GM21360 (cell line): ENCODE measurements around the gene CD247.

Source experiments
- ATAC-seq: cut with Tn5 transposase; IDR thresholded peaks from one replicate; pipeline ENCODE4 v1.9.1; 2021; ENCODE audit warnings: mild to moderate bottlenecking, moderate library complexity; ENCODE audit not compliant: unreplicated experiment

The CD247 gene

DNA sequence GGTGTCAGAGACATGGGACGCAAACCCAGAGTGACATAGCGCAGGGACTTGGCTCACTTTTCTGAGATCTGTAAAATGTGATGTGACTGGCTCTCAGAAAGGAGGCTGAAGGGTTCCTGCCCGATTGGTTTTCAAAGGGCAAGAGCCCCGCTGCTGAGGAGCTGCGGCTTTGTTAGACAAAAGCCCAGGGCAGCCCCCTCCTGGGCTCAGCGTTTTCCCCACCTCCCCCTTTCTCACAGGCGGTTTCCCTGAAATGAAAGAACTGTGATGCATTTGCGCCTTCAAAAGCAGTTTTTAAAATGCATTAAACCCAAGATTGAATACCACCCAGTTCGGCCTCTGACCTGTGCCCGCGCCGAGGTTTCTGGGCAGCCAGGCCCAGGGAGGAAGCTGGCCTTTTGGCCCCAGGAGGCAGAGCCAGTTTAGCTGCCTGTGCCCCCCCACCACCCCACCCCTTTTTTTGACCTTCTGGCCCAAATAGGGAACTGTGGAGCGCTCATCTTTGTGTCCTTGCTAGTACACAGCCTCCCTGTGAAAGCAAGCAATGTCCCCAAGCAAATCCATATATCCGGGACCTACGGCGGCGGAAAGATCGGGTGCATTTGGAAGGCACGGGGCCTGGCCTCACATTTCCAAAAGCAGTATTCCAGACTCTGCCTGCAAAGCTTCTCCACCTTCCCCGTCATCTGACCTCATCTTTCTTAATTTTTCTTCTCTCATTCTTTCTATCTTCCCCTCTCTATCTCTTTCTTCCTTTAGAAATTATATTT, 28.6 kb downstream of the CD247 start:
- ATAC-seq, result no peak

DNA sequence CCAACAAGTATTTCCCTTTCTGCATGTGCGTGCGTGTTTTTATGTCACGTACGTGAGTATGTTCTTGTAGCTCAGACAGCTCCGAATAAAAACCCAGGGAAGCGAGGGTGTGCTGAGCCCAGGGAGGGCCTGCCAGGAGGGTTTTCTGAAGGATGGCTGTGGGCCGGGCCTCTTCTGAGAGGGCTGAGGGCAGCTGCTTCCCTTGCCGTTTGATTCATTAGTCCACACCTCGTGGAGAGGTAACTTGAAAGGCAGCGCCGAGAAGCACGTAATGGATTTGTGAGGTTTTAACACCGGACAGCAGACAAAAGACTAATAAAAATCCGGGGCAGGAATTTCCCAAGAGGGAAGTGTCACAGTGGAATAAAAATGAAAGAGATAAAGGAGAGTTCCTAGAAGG, 29.5 kb downstream of the CD247 start:
- no peak for ATAC-seq

DNA sequence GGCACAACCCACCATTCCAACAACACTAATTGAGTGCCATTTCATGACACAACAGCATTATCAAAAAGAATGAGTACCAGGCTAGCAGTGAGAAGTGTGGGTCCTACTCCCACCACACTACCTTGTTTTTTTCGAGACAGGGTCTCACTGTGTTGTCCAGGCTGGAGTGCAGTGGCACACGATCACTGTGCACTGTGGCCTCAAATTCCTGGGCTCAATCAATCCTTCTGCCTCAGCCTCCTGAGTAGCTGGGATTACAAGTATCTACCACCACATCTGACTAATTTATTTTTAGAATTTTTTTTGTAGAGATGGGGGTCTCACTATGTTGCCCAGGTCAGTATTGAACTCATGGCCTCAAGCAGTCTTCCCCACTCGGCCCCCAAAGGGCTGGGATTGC, 30.7 kb downstream of the CD247 start:
- no peak for ATAC-seq

DNA sequence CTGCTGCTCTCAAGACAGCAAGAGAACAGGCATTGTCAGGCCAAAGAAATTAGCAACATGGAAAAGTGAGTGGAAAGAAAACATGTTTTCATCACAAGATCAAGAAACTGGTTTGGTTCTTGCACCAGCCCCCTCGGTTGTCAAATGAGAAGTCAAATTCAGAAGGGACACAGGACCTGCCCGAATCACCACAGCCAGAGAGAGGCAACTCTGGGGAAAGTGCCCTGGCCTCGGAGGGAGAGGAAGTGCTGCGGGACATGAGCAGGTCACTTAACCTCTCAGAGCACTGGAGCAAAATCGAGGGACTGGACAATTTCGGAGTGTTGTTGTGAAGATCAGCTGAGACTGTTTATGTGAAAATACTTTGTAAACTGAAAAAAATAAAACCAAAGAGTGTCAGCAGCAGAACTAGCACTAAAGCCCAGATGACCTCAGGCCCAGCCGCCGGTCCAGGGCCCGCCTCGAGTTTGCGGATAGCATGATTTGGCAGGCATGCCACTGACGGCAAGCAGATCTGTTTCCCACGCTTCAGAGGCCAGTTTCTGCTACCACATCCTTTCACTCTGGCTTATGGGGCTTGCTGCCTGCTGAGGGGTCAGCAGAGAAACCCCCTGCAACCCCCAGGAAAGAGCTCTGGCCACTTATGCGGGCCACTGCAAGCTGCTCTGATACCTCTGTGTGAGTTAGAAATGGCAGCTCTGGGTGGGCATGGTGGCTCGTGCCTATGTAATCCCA, 32.1 kb downstream of the CD247 start:
- no peak for ATAC-seq

DNA sequence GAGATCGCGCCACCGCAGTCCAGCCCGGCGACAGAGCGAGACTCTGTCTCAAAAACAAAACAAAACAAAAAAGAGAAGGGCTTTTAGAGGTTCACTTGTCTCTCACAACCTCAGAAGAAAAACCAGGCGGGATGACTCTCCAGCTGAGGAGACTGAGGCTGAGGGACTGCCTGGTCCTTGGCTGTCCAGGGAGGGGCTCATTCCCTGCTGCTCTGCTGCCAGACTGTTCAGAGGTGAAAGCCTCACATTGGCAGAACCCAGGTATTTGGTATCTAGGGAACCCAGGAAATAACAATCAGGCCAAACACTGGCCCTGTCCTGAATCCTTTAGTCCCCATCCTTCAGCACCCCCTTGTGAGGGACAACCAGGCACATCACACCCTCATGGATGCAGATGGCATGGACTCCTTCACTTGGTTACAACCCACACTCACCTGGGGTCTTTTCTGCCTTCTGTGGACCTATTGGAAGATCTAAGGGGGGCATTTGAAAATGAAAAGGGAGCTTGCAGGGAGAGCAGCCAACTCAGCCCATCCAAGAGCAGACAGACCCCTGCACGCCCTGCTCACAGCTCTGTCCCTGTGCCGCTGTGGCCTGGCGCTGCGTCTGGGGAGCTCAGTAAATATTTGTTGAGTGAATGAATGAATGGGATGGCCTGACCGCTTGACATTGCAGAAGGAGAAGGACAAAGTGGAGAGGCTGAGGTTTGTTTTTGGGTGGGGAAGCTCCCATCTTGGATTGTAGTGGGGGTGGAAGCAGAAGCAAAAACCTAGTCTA, 33.4 kb downstream of the CD247 start:
- no peak for ATAC-seq

DNA sequence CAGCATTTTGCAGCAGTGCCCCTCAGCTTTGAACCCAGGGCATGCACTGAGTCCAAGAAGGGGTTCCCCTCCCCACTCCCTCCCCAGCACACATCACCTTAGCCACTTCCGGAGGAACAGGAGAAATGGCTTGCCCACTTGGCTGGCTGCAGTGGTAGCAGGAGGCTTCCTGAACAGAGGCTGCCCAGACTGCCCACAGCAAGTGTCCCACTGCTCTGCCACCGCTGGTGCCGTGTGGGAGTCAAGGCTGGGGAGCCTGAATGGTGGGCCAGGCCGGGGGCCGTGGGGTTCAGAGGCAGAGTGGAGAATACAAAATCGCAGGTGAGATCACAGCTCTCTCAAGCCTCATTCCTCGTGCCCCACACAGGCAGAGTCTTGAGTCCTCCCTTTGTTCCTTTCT, 34.5 kb downstream of the CD247 start:
- ATAC-seq, result no peak

DNA sequence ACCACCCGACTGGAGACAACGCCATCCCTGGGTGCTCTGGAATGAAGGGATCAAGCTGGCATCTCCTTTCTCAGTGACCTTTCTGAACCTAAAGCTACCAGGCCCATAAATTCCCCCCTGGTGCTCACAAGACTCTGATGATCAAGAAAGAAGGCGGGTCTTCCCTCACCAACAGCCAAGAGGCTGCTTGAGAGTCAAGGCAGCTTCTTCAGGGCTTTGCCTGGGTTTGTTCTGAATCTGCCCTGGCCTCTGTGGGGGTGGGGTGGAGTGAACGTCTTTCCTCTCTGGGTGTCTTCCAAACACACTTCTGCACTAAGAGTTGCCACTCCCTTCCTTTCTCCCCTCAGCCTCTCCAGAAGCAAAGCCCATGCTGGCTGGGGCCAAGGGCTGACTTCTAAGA, 36.1 kb downstream of the CD247 start:
- ATAC-seq, result no peak

DNA sequence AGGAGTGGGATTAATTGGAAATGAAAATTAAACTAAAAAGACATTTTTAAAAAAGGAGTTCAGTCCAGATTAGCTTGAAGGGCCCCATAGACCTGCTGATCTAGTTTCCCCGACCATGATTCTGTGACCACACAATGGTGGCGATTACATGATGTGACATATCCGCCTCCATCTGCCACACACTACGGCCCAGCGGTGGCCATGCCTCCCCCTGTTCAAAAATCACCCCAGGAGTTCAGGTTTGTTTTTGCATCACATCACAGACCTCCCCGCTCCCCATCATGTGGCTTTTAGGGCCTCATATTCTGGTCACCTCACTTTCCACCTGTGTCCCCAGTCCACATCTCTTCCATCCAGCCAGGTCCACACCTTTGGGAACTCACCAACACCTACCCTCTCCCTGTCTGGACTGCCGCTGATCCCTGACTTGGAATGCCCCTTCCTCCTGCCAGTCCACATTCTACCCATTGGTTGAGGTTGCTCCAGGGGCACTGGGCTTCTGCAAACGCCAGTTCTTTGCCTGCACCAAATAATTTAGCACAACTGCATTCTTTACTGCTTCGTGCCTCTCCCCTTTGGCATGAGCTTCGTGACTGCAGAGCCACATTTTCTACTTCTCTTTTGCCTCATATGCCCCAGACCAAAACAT, 38.9 kb downstream of the CD247 start:
- no peak for ATAC-seq

DNA sequence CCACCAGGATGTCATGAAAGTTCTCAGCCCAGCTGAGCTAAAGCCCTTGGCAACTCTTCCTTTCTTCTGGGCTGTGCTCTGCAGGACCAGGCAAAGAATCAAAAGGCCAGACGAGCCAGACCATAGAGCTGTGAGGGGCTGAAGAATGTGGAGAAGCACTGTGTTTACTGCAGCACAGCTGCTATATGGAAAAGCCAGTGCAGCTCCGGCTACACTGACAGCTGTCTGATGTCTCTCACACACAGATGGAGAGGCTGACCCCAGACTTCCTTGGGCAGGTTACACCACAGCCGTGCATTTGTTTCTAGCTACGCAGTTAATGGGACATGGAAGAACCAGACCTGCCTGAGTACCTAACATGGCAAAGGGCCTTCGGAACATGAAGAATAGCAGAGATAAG, 40.3 kb downstream of the CD247 start:
- ATAC-seq, result no peak

DNA sequence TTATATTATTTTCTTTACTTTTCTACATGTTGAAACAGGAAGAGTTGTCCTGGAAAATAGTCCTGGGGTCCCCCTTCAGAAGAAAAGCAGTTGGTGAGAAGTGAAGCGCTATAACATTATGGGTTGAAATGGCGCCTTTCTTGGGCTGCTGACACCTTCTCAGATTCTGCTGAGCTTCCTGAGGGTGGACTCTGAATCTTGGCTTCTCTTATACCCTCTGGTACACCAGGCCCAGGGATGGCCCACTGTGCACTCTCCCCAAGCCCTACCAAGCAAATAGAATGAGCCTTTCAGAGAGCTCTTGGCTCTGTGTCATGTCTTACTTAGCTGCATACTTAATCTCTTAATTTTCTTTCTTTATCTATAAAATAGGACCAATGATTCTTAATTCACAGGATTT, 42.3 kb downstream of the CD247 start:
- ATAC-seq, result no peak

DNA sequence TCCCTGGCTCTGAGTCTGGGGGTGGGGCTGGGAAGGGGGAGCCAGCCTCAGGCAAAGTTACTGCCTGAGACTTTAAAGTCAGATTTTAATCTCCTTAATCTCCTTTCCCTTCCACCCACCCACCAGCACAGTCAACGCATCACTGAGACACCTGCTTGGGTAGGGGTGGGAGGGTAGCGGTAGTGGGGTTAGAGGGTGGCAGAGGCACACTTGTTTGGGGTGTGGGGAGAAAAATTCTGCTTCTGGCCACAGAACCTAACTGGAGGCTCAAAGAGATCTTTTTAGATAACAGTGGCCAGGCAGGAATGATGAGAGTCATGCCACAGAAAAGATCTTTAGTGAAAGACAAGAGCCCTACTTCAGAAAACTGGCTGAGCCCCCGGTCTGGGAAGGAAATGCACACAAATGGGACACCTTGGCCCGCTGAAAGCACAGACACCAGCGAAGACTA, 44.1 kb downstream of the CD247 start:
- no peak for ATAC-seq

DNA sequence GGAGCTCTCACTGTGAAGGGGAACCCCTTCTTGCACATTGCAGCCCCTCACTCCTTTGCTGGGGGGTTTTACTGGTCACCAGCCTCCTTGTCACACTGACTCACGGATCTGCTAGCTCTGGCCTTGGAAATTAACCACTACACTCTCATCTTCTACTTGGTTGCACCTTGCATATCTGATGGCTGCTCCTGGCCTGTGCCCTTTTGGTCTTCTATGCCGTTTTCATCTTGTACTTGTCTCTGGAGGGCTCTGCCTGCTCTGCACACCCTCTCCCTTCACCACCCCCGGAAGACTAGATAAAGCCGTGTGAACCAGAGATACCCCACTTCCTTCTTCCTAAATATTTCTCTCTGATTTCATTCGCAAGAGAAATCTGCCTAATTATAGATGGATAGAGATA, 44.6 kb downstream of the CD247 start:
- ATAC-seq, result no peak

DNA sequence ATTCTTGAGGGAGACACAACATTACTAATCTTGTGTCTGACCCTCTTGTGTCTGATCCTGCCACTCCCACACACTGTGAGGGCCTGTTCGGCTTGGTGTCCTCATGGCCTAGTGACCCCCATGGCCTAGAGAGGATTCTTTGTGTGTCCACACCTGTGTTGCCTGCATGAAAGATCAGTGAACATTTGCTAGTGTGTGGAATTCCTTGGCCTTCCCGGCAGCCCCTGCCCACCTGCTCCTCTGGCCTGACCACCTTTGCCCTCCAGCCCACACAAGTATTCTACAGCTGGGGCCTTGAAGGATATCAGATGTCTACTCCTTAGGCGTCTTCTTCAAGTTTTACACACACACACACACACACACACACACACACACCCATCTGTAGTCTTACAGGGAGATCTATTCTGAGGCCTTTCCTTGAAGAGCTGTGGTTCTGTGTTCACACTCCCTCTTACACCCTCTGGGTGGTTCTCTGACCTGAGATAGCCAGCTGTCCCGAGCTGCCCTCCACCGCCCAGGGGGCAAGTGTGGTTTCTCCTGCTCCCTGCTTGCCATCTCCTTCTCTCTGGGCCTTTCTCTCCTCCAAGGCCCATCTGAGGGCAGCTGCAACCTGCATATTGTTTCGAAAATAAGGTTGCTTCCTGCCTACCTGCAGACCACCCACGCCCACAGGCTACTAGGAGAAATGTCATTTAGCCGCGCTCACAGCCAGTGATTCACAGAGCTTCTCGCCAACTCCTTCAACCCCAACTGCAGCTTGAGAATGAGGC, 45.4 kb downstream of the CD247 start:
- ATAC-seq, result no peak

DNA sequence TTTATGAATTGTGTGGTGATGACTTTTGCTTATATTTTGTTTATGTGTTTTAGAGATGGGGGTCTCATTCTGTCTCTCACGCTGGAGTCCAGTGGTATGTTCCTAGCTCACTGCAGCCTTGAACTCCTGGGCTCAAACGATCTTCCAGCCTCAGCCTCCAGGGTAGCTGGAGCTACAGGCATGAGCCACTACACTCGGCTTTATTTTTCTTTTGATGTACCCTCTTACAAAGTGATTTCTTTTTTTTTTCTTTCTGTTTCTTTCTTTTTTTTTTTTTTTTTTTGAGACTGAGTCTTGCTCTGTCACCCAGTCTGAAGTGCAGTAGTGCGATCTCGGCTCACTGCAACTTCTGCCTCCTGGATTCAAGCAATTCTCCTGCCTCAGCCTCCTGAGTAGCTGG, 46.8 kb downstream of the CD247 start:
- ATAC-seq, result no peak

DNA sequence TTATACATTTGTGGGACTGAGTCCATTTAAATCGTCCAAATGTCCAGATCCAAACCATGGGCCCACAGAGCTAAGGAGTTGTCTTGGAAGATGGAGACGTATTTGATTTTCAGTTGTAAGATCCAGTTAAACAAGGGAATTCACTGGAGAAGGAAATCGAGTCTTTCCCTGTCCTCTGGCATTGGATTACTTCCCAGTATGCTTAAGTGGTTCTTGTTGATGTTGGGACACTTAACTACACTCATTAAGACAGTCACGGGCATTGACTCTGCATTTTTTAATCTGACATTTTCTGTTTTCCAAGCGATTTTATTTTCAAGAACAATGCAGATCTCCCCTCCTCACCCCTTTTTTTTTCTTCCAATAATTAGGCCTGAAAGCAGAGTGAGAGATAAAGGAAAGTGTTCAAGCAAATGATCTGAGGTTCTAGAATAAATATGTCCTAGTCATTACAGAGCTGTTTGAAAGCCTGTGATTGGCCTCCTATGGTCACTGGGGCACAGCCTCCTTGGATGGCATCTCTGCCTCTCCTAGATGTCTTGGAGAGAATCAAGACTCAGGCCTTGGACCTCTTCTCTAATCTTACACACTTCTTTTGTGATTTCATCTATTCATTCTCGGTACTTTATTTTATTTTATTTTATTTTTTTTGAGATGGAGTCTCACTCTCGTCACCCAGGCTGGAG, 48.9 kb downstream of the CD247 start:
- ATAC-seq, result no peak

DNA sequence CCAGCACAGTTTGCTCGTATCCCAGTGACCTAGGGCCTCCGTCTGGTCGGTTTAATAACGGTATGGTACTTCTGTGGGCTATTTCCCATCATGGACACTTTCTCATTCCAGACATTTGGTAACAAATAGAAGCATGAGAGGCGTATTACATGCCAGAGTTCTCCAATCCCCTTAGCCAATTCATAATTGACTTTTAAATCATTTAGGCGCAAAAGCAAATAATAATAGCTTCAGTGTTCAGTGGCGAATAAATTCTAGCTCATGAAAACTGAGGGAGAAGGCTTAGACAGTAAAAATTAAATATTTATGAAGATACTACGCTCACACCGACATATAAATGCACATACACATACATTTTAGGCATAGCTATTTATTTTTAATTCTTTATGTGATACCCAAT, 50.6 kb downstream of the CD247 start:
- ATAC-seq, result no peak

DNA sequence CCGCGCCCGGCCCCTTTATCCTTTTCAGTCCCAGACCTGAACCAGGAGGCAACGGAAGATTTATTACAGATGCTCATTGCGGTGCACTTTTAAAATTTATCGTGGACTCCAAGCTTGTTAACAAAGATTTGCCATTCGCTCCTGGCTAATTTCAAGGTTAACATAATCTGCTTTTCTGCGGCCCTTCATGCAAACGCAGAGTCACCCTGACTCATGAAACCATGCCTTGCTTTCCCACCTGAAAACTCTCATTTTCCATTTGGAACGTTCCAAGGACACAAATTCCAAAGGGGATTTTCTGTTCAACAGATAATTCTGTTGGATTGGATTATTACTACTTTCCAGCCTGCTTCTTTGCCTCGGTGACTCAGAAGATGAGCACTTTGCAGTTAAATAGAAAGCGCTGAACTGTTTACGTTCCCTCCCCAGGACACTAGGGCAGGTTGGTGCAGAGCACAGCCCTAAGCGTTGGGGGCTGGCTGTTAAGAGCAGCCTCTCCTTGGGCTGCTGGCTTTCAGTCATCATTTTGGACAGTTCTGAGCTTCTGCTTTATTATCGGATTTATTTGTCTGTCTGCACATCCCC, 51.1 kb downstream of the CD247 start:
- no peak for ATAC-seq

DNA sequence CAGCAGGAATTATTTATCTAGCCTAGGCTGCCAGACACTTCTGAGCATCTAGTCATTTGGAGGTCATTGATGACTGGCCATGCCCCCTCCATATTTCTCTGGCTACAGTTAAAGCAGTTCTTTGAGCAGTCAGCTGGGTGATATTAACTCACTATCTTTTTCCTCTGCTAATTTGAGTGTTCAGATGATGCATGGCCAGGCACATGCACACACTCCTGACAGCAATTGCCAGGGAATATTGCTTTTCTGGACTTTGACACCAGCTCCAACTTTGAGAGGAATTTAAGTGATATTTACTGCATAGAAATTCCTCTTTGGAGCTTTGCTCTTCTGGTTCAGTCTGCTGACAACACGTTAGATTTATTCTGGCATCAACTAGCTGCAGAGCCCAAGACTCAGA, 52.6 kb downstream of the CD247 start:
- no peak for ATAC-seq

DNA sequence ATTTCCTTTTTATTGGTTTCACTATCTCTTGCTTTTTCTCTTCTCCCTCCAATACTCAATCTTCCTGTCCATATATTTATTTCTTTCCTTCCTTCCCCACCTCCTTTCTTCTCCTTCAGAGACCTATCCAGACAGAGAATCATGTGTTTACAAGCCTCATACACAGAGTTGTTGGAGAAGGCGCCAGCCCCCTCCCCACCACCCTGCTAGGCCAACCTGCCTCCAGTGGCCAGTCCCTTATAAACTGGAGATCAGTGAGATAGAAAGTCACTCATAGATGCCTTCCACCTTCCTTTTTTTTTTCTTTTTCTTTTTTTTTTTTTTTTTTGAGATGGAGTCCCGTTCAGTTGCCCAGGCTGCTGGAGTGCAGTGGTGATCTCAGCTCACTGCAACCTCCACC, 53.3 kb downstream of the CD247 start:
- no peak for ATAC-seq
